ENCODE measurements around the gene BAZ1A. TPM values are rescaled to one million over a fixed set of nuclear protein-coding genes. Genes with fewer than 3 reads are reported as not detected.

The BAZ1A gene
- total RNA-seq, 1 experiment from 2014 or later, result 17.8 TPM

DNA sequence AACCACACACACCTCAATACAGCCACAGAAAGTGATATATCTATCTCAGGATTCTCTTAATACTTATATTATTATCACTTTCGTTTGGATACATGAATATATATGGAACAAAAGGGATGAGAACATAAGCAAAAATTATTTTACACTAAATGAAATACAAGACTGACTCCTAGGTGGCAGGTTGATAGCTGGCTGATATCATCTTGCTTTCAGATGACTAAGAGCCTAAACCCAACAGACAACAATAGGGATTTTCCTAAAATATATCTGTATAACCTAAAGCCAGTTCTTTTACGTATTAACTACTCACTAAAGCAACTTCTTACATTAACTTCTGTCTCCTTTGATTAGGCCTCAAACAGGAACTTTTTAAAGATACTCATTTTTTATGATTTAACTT lies 65.1 kb downstream of the BAZ1A start:
- no peaks in the 10 kb centered on the region for H3K23me2 ChIP-seq (ENCODE audit: insufficient read length, low read depth, low read length, poor library complexity, severe bottlenecking)
- Mint-ChIP-seq H3K27me3 (ENCODE audit: low read depth) (no peaks in the 10 kb centered on the region), H3K27ac (no peak overlapping the region), H3K9me3 (0 out of 5 replicates have a peak, but pooled peaks cover 0 to under 1% of the 10 kb centered on the region in 2 experiments), H3K36me3 (ENCODE audit: insufficient read depth in 1 of 3, low read depth in 3 of 3) (peaks cover 13 to 15% (median 15%) of the 10 kb centered on the region in 3 experiments), H3K4me1 (no peaks in the 10 kb centered on the region), H3K4me3 (no peak overlapping the region)
- no peak overlapping the region for H2AK5ac ChIP-seq (ENCODE audit: insufficient read length, low read length)
- H3K27ac ChIP-seq (ENCODE audit: insufficient read length, low read depth, low read length), result no peak overlapping the region
- H2BK12ac ChIP-seq (ENCODE audit: insufficient read length, low read depth, low read length), result no peak overlapping the region
- H4K91ac ChIP-seq (ENCODE audit: insufficient read length, low read depth, low read length), result no peak overlapping the region
- H3K18ac ChIP-seq (ENCODE audit: insufficient read length, low read depth, low read length), result no peak overlapping the region
- no peak overlapping the region for H3T11ph ChIP-seq (ENCODE audit: low read length)
- no peaks in the 10 kb centered on the region for H3K9me3 ChIP-seq (ENCODE audit: control insufficient read depth, low read depth, low read length)
- no peaks in the 10 kb centered on the region for H3K4me1 ChIP-seq (ENCODE audit: insufficient read depth, low read length)
- no peak overlapping the region for H2AFZ ChIP-seq (ENCODE audit: low read length)
- no peak overlapping the region for H4K5ac ChIP-seq (ENCODE audit: insufficient read length, low read depth, low read length)
- H3K79me2 ChIP-seq (ENCODE audit: insufficient read depth, low read length), result no peaks in the 10 kb centered on the region
- no peak overlapping the region for H3K56ac ChIP-seq (ENCODE audit: insufficient read length, low read depth, low read length)
- H3K79me1 ChIP-seq (ENCODE audit: insufficient read depth, low read depth, low read length, poor library complexity, severe bottlenecking), result no peaks in the 10 kb centered on the region
- H3K27me3 ChIP-seq (ENCODE audit: insufficient read depth, low read length), result no peaks in the 10 kb centered on the region
- no peak for DNase-seq
- H3K14ac ChIP-seq (ENCODE audit: insufficient read depth, low read length), result no peak overlapping the region
- no peak overlapping the region for H2BK120ac ChIP-seq (ENCODE audit: low read depth, low read length, poor library complexity, severe bottlenecking)
- H2BK20ac ChIP-seq (ENCODE audit: low read depth, low read length, poor library complexity, severe bottlenecking), result no peak overlapping the region
- no peak overlapping the region for H4K8ac ChIP-seq (replicated peaks; ENCODE audit: insufficient read length, low read depth, low read length)
- no peaks in the 10 kb centered on the region for H4K20me1 ChIP-seq (ENCODE audit: control insufficient read depth, insufficient read depth, insufficient read length)
- H2BK5ac ChIP-seq (ENCODE audit: insufficient read length, low read length), result no peak overlapping the region
- no peak overlapping the region for H3K4ac ChIP-seq (ENCODE audit: low read depth, low read length)
- H3K9ac ChIP-seq (ENCODE audit: extremely low read depth, insufficient read length, low read length), result no peak overlapping the region
- no CpG with 5 or more reads among the region's 2 CpGs for WGBS (ENCODE audit: extremely low coverage, insufficient read length, low lambda C conversion rate)
- TF ChIP-seq, protein P1, sequence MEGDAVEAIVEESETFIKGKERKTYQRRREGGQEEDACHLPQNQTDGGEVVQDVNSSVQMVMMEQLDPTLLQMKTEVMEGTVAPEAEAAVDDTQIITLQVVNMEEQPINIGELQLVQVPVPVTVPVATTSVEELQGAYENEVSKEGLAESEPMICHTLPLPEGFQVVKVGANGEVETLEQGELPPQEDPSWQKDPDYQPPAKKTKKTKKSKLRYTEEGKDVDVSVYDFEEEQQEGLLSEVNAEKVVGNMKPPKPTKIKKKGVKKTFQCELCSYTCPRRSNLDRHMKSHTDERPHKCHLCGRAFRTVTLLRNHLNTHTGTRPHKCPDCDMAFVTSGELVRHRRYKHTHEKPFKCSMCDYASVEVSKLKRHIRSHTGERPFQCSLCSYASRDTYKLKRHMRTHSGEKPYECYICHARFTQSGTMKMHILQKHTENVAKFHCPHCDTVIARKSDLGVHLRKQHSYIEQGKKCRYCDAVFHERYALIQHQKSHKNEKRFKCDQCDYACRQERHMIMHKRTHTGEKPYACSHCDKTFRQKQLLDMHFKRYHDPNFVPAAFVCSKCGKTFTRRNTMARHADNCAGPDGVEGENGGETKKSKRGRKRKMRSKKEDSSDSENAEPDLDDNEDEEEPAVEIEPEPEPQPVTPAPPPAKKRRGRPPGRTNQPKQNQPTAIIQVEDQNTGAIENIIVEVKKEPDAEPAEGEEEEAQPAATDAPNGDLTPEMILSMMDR (conservative IDR thresholded peaks at IDR 0.05), result no peak
- H3K4me2 ChIP-seq (ENCODE audit: insufficient read depth, insufficient read length, low read length), result no peak overlapping the region
- H2BK15ac ChIP-seq (ENCODE audit: low read depth, low read length), result no peak overlapping the region
- H3K23ac ChIP-seq (ENCODE audit: insufficient read length, low read depth, low read length), result no peak overlapping the region
